ENCODE data around the gene PALD1.

Gene PALD1

DNA sequence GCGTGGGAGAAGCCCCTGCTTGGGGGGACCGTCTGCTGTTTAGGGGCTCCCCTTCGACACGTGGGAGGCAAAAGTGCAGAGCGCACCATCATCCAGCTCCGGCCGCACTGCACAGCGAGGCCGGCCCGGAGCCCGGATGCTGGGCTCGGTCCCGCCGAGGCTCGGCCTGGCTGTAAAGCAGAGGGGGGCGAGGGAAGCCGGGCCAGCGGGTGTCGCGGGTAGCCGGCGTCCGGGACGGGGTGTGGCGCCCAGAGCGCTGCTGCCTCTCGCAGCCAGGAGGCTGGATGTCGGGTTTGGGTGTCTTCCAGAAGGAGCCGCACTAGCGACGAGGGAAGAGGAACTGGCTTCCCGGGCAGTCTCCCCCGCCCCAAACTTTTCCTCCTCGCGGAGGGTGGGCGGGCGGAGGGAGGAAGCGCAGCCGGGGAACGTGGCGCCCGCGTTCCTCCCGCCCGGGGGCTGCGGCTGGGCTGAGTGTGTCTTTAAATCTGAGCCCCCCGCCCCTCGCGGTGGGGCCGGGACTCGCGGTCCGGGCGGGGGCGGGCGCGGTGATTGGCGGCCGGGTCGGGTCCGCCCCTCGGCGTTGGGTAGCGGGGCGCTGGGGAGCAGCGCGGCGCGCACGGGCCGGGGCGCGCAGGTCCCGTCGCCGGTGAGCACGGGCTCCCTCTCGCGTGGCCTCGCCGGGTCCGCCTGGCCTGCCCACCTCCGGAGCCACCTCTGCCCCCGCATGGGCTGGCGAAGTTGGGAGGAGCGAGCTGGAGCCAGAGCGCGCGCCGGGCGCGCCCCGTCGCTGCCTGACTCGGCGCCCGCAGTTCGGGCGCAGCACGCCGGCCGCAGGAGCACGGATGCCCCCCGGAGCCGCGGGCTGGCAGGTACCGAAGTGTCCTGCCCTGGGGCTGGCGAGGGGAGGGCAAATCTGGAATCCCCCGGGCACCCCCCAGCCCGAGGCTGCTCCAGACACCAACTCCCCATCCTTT, at the start of gene PALD1:
Gene PALD1, plus strand, starts transcription at position 577 of the 974 bp plus-strand sequence. CDS start 47,185 bp downstream, outside the sequence.
- DNase-seq (ENCODE audit: low read depth): peak; percentile 19

DNA sequence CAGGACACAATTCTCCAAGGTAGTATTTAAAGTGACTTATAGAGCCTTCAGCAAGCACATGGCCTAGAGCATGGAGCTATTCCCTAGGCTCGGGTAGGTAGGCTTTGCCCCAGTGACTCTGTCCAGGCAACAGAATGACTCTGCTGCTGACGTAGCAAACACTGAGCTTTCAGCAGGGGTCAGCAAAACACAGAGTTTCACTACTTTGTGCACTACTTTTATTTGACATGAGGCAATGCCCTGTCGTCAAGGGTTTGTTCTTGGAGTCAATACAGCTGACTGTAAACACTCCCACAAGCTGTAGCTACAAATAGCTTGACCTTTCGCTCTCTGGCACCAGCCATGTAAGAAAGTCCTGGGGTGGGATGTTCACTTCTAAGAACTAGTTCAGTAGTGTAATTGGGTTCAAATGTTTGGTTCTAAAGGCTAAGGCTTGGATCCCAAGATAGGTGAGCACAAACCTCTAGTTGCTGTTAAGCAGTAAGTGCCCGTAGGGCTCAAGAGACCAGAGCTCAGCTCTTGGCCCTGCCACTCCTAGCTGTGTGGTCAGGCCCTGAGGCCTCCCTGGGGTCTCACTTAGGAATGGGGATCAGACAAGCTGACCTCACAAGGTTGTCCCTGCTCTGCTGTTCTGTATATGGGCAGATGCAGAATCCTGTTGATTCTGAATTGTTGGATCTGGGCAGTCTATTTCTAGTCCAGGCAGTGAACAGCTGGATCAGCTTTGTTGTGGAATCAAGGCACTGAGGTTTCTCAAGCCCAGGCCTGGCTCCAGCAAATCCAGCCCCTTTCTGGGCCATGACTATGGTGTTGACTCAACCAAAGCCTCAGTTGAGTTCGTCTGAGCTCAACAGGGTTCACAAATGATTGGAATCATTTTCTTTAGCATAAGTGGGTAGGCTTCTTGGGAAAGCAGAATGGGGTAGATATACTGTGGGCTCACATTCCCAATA, 47.8 kb upstream of the PALD1 start:
- DNase-seq (ENCODE audit: low read depth): peak; percentile 83

DNA sequence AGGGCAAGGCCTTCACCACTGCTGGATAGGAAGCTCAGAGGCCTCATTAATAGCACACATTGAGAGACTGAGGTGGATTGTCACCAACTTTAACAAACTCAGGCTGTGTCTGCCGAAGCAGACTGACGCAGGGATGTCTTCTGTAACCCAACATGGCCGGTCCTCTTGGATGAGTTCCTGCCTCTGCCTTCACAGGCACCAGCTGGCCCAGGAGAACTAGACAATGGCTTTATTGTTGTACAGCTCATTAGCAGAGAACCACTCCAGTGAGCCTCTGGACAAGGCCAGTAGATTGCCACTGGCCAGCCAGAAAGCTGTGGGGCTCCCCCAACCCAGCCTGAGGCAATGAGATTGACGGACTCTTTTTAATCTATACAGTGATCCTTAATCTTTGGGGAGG, 46.5 kb upstream of the PALD1 start:
- no peak for DNase-seq (ENCODE audit: low read depth)

DNA sequence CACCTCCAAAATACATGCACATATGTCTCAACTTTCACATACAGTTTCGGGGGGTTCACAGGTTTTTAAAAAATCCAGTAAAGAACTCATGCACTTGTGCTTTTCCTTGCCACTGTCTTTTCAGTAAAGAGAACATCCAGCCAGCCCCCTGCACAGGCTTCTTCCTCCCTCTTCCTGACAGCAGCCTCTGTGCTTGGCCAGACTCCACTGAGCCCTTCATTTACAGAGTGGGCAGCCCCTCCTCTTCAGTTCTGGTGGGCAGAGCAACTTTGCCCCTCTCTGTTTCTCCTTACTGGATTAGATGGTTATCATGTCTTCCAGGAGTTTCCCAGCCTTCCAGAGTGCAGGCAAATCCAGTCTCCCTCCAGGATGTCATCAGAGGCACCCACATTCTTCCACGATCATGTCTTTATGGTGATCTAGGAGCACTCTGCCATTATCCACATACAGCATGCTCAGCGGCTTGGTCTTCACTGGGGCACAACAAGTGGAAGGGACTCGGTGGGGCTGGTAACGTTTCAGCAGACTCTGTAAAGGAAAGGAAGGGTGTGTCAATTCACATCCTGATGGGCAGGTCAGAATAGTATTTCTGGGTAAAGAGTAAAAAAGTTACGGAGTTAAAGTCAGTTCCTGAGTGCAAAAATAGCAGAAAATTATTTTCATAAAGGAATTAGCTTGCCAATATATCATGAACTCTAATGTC, 45.9 kb upstream of the PALD1 start:
- no peak for DNase-seq (ENCODE audit: low read depth)

DNA sequence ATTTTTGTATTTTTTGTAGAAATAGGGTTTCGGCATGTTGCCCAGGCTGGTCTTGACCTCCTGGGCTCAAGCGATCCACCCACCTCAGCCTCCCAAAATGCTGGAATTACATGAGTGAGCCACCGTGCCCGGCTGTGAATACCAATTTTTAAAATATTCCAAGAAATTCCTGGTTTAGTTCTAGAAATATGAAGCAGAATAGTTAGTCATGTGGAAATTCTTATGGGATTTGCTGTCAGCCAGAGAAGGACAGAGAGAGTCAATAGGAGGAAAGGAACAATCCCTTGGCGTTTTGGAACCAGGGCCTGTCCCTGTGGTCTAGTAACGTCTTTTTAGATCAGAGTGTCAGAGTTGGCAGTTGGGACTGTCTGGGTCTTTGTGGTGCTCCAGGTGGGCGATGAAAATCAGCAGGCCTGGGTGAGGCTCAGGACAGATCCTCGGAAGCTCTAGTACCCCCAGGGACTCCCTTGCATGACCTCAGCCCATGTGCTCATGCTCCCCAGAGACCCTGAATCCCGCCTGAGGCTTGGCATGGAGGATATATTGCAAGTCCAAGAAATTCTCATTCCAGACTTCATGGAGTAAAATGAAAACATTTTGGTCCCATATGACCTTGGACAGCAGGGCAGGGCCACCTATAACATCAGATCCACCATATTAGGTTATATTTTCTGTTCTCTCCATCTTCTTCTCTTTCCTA, 44.8 kb upstream of the PALD1 start:
- DNase-seq (ENCODE audit: low read depth): no peak

DNA sequence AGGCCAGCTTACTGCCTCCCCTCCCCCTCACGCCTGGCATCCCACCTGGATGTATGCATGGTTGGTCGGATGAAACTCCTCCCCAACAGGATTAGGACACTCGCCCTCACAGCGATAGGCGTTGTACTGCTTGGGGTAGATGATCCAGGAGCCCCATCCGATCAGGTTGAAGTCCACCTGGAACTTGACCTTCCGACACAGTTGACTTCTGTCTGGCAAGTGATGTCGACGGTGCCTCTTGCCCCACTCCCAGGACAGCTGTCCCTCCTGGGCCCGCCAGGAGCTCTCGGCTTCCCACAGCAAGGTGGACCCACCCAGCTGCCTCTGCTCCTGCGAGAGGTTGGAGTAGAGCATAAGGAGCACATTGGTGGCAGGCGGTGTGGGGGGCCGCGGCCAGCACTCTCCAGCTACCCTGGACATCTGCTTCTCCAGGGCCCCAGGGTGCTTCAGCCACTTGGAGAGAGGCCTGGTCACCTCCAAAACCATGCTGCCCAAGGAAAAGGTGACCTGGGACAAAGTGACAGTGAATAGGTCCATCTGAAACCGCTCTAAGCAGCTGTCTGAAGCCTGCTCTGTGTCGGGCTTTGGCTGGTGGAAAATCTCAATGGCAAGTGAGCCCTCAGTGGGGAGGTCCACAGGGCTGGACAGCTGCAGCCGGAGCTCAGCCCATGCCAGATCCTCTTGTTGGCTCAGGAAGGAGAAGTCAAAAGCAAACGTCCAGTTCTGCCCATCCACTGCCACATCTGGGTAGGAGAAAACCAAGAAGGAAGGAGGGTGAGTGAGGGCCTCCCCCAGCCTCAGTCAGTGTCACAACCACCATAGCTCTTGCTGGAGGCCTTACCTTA, 43.1 kb upstream of the PALD1 start:
- no peak for DNase-seq (ENCODE audit: low read depth)

DNA sequence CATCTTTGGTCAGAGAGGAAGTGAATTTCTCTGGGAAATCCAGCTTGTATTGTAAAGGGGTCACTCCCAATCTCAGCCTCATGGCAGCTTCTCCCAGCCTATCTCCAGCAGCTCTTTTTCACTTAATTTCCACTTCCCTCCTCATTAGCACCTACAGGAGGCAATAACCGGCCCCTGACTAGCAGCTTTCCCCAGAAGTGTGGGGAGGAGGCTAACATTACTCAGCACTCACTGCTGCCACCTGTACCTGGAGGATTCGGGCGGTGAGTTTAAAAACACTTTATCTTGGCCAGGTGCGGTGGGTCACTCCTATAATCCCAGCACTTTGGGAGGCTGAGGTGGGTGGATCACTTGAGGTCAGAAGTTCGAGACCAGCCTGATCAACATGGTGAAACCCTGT, 40.8 kb upstream of the PALD1 start:
- no peak for DNase-seq (ENCODE audit: low read depth)

DNA sequence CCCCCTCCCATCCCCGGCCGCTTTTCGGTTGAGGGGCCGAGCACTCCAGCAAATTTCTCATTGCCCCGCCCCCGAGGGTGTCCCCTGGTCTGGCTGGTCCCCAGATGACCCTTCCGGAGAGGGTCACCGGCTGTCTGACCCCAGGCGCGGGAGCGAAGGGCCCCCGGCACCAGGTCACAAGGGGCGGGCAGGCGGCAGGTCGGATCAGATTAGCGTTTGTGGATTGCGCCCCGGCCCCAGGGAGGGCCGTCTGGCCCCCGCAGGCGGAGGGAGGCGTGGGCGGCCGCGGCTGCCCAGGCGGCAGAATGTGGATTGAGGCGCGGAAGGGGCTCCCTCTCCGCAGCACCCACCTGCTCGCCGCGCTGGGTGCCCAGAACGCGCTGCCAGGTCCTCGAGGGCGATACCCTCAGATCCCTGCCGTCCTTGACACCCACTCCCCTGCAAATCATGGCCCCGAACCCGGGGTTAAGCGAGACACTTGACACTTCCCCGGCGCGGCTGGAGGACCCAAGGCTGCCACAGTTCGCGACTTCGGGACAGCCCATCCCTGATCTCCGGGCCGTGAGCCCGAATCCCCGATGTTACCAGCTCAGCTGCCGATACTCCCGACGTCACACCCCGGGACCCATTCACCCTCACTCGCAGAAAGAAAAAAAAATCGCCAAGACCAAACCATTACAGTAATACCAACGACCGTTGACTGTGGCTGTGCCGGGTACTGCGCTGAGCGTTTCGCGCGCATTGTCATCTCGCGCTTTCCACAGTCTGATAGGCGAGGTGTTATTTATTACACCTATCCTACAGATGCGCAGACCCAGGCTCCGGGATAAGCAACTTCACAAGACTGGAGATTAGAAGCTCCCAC, 38.0 kb upstream of the PALD1 start:
- no peak for DNase-seq (ENCODE audit: low read depth)

DNA sequence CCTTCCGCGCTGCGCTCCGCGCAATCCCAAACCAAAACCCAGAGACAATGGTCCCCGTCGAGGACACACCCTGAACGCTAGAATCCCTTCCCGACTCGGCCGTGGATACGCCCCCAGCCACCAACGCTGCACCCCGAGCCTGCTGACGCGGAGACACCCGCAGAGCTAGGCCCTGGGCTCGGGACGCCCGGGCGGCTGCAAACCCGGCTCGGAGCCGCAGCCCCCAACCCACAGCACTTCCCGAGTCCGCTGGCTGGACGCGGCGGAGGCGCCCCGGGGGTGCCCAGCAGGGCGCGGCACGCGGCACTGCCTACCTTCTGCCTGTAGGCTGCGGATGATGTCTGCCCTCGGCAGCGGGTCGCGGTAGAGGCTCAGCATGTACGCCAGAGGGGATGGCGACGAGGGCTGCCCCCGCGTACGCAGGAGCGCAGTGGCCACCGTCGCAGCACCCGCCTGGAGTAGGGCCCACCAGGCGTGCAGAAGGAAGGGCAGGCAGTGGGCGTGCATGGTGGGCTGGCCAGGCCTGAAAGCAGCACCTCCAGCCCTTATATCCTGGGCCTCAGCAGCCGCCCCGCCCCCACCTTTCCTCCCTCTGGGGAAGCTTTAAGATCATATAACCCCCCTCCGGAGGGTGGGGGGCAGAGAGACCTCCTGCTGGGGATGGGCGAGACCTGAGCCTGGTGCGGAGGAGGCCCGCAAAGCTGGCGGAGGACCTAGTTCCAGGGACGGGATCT, 37.2 kb upstream of the PALD1 start, which contains the start of gene NODAL:
Gene NODAL, minus strand, starts transcription at position 521 of the 734 bp plus-strand sequence. Its CDS starts 14 bp downstream, at position 507.
- no peak for DNase-seq (ENCODE audit: low read depth)

DNA sequence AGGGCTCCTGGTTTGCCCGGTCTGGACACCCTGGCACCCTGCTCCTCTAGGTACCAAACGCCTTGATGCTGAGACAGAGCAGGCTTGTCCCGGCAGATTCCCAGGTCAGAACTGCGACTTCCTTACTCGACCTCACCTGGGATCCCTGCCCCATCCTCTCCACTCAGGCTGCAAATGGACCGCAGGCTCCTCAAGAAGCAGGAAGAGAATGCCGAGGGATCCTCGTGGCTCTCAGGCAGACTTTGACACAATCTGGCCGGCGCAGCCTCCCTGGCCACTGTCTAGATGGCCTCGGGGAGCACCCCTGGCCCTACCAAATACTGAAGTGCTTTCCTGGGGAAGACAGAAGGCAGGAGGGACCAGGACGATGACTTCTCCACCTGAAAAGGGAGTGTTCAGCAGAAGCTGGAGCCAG, 36.7 kb upstream of the PALD1 start:
- DNase-seq (ENCODE audit: low read depth): no peak

DNA sequence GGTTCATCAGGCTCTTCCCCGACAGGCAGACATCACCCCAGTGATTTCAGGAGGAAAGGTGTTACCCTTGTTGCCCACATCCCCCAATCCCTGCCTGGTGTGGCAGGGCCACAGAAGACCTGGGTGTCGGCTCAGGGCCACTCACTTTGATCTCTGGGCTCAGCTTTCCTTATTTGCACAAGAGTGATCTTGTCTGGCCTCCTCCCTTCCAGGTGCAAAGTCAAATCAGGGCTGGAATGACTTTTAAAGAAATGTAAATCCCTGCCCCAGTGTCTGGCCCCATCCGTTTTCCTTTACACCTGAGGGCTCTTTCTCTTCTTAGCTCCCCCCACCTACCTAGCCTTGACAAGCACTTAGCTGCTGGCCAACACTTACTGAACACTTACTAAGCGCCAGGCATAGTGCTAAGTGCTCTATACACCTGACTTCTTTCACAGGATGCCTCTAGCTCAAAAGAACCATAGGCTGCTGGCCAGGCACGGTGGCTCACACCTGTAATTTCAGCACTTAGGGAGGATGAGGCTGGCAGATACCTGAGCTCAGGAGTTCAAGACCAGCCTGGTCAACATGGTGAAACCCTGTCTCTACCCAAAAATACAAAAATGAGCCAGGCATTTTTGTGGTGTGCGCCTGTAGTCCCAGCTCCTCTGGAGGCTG, 36.1 kb upstream of the PALD1 start:
- no peak for DNase-seq (ENCODE audit: low read depth)

DNA sequence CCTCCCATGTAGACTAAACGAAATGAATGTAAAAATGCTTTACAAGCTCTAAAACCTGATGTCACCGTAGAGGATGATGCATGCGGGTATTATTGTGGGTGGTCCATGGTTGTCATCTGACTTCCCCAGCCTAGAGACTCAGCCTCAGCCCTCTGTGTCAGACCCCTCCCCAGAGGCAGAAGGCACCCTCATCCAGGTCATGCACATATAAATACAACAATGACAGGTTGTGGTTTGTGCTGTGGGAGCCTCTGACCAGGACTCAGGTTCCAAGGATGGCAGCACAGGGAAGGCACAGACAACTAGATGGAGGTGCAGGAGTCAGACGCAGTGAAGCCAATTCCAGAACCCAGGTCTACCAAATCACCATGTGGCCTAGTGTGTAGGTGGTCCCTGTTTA, 33.8 kb upstream of the PALD1 start:
- DNase-seq (ENCODE audit: low read depth): no peak

DNA sequence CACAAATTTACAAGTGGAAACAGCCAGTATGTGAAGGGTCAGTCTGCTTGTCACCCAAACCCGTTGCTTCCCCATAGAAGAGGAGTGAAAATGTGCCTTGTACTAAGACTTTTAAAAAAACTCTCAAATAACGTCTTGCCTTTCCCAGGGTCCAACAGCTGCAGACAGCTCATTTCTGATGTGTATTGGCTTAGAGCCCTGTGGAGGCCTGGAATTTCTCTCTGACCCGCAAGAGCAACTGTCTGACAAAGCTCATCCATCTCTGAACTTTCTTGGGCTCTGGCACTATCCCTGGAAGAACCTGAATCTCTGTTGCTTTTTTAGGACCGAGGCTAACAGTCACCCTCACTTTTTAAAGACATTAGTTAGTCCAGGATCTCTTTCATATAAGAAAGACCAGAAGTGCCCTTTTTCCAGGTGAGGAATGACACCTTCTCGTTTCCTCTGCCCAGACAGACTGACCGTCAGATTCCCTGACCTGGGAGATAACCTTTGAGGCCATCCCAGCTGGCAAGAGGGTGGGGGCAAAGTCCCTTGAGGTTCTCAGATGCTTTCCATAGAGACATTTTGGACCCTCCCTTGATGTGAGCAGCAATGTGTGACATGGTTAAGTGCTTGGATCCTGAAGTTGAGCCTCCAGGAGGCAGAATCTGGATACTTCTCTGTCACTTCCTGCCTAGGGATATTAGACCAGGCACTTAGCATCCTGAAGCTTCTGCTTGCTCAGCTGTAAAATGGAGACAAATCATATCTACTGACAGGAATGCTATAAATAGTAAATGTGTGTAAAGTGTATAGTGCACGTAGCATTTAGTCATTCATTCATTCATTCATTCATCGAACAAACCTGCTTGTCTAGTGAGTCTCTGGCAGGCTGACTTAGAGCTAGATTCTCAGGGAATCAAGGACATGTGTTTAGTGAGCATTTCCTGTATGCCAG, 32.6 kb upstream of the PALD1 start:
- peak; percentile 65 for DNase-seq (ENCODE audit: low read depth)

DNA sequence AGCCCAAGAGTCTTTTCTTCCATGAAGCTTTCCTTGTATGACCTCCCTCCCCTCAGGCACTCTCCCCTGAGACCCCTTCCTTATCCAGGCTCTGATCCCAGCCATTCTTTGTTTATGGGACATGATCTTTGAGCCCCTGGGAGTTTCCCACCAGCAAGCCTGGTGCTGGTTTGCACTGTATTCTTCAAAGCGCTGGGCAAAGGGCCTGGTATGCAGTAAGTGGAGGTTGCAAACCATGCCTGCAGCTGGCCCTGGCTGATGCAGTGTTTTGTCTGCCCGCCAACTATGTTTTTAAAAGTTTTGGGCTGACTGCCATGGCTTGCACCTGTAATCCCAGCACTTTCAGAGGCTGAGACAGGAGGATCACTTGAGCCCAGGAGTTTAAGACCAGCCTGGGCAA, 30.3 kb upstream of the PALD1 start:
- DNase-seq (ENCODE audit: low read depth): no peak

DNA sequence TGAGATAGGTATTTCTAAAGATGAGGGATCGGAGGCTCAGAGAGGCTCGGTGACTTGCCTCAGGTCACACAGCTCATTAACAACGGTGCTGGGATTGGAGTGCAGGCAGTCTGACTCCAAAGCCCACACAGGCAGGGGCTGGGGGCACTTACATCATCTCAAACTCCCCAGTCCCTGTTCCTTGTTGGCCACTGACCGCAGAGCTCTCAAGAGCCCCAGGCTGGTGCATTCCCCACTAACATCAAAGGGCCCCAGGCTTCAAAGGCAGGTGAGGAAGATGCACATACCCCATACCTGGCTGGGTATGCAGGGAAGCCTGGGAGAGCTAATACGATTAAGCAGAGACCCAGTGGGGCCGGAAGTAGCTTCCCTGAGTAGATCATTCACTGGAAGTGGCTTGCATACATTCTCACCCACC, 23.3 kb upstream of the PALD1 start:
- no peak for DNase-seq (ENCODE audit: low read depth)

DNA sequence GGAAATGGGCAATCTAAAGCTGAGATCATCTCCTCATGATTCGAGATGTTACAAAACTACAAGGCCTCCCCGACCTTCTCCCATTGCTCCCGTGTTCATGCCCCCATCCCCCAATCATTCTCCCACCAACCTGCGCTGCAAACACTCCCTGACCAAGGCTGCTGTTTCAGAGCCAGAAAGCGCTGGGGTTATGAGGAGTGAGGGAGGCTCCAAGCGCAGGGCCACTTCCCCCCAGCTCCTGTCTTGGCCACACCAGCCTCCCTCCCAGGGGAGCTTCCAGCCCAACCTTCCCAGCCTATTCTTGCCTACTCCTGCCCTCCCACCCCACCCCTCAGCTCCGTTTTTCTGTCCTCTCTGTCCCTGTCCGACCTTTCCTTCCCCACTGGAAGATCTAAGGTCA, 22.4 kb upstream of the PALD1 start:
- no peak for DNase-seq (ENCODE audit: low read depth)

DNA sequence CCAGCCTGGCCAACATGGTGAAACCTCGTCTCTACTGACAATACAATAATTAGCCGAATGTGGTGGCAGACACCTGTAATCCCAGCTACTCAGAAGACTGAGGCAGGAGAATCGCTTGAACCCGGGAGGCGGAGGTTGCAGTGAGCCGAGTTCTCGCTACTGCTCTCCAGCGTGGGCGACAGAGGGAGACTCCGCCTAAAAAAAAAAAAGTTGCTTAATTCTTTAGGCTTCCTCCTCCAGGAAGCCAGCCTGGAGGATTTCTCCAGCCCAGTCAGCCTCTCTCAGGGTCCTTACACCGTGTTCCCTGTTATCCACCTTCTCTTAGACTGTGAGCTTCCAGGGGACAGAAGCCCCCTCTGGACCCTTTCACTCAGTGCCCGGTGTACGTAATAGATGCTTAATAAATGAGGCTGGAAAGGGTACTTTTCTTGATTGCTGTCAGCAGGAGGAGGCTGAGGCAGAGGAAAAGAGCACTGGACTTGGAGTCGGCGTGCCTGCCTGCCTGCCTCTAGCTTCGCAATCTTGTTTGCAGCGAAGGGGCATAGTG, 20.7 kb upstream of the PALD1 start:
- no peak for DNase-seq (ENCODE audit: low read depth)

All from iris pigment epithelial cell (primary cell).